Glomerular visceral epithelial cell (primary cell): ENCODE results near the gene SNRPB2.

Experiments
- DNase-seq: peaks from one replicate; pipeline ENCODE4 v3.0.0-alpha.2; 2016; ENCODE audit errors: extremely low spot score

Gene SNRPB2

DNA sequence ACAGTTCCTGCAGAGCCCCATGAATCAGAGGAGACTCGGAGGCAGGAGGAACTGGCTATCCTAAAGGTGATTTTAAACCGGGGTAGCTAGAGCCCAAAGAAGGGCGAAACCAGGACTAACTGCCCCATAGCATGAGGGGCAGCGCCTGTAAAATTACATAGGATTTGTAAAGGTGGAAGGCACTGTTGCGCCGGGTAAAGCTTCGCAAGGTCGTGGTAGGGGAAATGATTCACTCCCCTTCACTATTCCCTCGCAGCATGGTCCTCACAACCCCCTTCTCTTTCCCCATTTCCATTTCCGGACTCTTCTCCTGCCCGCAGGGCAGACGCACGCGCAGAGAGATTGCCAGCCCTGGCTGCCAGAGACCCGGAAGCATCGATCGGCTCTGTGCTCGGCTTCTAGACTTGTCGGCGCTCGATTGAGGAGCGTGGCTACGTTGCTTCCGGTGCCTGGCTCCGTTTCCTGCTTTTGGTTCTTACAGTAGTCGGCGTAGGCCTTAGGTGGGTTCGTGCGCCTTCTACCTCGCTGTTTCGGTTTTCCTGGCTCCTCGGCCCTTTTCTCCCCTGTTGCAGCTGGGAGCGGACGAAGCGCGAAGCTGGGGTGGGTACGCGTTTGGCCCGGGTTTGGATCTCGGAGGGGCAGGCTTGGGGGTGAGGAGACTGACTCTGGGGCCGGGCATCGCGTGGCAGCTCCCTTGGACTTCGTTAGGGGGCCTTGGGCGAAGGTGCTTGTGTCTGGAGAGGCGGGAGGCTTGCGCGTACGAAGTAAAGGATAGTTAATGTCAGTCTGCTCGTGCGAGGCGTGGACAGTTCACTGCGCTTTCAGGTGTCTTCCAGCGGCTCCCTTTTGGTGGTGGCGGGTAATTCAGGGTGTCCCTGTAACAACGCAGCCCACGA lies at the start of gene SNRPB2:
Gene SNRPB2, plus strand, starts transcription at position 462 of the 896 bp plus-strand sequence. CDS start 1,677 bp downstream, outside the sequence.
- peak; percentile 94 for DNase-seq

DNA sequence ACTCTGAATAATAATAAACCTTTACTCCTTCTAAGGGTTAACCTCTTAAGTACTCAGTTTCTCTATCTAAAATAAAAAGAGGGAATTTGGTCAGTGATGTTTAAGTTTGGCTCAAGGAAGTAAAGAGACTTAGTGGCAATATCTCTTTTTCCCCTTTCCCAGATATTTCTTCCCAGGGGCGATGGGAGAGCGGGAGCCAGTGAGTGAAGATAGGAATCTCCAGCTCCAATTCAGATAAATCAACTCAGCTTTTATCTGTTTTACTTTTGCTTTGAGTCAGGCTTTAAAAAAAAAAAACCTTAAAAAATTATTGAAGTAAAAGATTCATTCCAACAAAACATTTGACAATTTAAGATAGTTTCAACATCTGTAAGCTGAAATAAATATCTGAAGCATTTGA lies 45.4 kb upstream of the SNRPB2 start:
- DNase-seq: no peak

DNA sequence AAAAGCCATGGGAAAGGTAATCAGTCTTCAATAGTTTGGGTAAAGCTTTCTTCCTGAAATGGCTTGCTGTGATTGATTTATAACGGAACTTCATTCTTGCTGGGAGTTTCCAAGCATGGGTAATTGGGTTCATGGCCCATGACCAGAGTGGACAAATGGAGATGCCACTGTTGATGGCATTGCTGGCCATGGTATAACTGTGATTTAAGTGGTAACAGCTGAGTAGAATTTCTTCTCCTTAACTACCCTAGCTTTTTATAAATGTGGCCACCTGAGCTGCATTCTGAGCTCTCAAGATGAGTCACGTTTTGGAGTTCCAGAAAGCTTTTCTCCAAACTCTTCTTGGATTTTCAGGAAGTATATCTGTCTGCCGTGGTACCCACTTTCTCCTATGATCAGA lies 39.9 kb upstream of the SNRPB2 start:
- DNase-seq: no peak

DNA sequence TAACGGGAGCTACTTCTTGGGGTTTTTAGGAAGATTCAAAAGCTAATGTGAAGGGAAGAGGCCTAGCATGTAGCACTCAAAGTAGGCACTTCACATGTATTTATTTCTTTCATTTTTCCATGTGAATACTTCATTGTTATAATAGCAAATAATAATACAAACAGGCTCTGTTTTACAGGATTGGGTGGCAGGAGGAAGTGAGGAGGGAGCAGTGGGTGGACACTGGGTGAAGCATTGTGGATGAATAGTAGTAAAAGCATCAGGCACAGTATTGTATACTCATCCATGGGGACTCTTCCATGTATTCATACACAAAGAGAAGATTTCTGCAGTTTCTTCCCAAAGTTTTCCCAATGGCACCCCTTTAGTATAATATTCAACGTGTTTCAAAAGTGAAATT lies 38.4 kb upstream of the SNRPB2 start:
- DNase-seq: no peak

DNA sequence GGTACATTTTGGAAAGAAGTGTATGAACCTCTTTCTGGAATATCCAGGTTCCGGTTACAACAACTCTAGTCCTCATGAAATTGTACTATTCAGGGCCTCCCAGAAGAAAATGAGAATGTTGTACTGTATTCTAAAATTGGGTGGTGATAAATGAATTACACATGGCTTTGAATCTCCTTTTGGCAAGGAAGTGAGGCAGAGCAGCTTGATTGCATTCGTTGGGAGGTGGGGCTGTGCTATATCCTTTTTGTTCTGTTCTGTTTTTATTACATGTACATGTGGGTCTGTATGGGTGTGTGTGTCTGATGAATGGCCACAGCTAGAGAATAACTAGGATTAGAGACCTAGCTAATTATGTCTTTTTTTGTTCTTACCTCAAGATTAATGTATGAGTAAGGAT lies 37.8 kb upstream of the SNRPB2 start:
- DNase-seq: no peak

DNA sequence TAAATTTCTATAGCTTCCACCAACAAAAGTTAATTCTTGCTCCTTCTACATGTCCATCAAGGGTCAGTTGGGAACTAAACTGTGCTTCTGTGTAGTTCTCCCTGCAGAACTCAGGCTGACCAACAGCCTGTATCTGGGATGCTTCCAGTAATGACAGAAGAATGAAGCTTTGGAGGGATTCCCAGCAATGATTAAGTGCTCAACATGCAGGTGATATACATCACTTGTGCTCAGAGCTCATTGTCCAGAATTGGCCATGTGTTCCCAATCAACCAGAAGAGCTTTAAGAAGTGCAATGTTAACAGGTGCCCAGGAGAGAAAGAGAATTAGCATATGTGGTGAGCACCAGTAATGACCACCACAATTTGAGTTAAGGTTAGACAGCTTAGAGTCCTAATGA lies 37.4 kb upstream of the SNRPB2 start:
- DNase-seq: no peak

DNA sequence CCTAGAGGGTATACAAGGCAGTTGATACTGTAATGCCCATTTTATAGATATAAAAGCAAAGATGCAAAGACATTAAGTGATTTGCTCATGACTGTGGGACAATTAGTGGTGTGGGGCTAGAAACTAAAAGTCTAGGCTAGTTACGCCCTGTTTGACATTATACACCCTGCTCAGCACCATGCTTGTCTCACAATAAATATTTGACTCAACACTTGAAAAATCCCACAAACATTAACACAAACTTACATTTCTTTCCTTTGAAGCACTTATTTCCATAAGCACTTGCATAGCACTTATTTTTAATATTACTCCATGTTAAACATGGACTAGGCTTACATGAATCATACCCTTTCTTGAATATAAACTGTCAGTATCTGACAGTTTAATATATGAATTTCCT lies 36.5 kb upstream of the SNRPB2 start:
- DNase-seq: no peak

DNA sequence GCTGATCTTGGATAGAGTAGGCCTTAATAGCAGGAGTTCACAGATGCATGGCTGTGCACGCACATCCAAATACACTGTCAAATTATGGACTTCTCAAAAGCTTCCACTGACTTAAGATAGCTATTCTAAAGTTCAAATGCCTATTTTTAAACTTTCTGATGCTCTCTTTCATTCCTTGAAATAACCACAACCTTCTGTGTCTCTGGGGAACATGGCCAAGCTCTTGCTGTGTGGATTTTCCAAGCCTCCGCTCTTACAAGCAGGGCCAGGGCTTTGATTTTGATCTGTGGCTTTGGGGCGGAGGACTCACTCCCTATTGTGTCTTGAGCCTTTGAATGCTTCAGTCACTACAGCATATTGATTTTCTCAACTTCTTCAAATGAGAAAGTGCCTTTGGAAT lies 35.7 kb upstream of the SNRPB2 start:
- DNase-seq: no peak

DNA sequence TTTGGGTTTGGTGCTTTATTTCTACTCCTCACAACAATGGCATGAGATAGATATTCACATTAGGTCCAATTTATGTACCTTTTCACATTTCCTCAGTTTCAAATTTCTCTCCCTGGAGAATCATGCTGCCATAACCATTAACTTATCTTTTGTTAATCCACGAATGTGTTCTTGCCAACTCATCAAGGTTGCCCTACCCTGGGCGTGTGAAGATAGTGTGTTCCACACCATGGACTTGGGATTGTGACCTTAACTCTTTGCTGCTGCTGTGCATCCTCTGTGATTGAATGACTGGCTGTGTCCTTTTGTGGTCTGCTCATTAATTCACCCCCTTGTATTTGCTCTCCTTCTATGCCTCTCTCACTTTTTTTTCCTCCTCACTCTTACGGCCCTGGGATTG lies 34.2 kb upstream of the SNRPB2 start:
- no peak for DNase-seq

DNA sequence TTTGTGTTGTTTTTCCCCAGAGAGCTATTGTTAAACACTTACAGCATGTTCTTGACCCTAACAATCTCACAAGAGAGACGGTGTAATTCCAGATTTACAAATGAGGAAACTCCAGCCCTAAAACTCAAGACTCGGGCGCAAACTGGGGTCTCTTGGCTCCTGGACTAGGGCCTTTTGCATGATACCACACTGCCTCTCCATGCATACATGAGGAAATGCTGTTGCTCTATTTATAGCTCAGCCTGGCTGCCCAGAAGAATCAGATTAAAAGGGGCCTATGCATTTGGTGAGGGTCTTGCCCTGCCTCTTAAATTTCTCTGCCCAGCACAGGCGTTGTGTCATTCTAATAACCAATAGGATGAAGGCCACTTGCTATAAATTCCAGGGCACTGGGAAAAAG lies 30.5 kb upstream of the SNRPB2 start:
- DNase-seq: no peak

DNA sequence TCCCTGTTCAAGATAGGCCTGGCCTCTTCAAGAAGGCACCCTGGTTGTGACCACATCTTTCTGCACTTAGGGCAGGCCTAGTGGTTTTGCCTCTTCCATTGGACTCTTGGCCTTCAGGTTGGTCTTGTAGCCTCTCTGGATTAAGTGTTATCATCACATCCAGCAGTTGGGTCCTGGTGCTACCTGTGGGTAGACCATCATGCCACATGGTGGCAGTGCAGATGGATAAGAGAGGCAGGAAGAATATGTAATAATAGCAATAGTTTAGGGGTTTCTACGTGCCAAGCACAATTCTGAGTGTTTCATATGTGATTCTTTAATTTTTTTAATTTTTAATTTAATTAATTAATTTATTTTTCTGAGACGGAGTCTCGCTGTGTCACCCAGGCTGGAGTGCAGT lies 28.5 kb upstream of the SNRPB2 start:
- DNase-seq: peak; percentile 7

DNA sequence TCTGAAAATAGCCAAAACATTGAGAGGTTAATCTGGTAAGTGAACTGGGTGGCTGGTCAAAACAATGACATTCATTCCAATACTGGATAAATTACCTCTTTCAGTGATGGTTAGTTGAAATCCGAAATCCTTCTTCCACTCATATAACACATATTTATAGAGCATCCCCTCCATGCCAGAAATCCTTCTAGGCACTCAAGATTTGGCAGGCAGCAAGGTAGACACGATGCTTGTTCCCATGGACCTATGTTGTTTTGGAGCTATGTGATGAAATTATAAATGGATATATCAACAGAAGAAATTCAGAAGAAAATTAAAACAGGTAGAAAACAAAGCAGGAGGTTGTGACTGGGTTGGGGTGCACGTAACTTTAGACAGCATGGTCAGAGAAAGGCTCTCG lies 26.3 kb upstream of the SNRPB2 start:
- no peak for DNase-seq

DNA sequence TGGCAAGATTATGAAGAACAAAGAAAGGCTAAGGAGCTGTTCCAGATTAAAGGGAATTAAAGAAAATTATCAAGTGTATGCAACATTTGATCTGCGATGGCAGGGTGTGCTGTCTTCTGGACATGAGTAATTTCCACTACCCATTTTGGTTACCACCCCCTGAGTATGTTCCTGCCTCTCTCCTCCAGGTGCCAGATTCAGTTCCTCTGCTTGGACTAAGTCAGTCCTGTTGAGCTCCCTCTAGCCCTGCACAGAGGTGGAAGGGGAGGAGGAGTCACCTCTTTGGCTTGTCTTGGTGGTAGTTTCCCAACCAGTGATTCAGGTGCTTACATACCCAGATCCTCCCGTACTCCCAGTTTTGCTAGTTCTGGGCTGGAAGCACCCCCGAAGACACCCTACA lies 22.2 kb upstream of the SNRPB2 start:
- DNase-seq: no peak

DNA sequence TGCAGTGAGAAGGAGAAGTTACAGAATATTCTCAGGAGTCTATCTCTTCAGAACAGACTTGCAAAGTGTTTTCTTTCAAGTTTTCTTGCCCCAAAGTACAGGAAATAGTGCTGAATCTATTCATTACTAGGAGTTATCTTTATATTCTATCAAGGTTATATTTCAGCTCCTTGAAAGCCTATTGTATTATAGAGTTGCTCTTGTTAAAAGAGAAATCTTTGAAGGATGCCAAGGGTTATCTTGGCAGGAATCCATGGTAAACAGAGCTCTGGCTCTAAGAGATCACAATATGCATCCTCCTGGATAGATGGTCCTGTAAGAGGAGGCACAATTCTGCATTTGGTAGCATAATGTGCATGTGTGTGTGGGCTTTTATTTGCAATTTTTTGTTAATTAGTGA lies 21.2 kb upstream of the SNRPB2 start:
- no peak for DNase-seq

DNA sequence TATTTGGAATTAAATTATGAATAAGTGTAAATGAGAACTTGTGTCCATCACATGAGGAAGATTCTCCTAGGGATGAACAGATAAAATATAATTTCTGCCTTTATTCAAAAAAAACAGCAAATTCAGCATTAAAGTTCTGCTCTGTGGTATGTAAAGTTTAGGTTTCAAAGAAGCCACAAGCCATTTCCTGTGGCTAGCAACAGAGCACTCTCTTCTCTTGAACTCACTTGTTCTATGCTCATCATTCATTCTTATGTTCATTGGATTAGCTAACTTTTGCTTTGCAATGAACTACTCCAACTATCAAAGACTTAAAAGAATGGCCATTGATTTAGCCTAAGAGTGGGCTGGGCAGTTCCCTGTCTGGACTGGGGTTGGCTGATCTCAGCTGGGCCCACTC lies 20.8 kb upstream of the SNRPB2 start:
- no peak for DNase-seq

DNA sequence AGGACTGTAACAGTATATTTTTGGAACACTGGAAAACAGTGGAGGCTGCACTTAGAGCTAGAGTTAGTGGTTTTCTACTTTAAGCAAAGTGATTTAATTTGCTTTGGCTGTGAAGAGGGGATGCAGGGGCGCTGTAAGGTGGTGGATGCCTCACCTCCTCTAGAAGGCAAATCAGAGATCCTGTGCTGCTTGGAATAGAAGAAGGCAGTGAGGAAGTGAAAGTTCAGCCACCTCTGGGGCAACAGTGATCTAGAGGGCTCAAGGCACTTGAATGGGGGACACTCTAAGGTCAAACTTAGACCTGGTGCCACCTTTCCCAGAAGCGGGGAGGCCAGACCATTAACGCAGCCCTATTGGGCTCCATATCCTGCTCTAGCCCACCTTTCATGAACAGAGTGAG lies 19.0 kb upstream of the SNRPB2 start:
- no peak for DNase-seq

DNA sequence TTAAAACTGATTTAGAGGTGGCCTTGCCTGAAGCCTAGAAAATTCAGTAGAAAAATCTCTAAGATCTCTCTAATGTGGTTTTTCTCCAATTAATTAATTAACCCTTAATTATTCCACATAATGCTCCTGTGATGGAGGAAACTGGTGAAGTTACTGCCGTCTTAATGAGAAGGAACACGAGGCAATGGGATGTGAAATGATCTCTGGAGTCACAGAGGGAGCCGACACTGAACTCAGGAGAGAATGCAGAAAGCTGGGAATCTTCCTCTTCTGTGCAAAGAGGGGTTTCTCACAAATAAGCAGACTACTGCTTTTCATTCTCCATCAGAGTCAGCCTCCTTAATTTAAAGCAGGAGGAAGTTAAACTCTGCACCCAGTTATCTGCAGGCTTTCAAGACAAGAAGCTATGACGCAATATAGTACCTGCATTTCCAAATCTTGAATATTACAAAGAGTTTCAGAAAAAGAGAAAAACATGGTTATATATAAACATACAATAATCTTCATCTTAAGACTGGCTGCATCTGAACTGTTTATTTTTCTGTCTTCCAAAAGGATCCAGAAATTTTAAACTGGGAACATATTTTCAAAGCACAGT lies 18.1 kb upstream of the SNRPB2 start:
- no peak for DNase-seq

DNA sequence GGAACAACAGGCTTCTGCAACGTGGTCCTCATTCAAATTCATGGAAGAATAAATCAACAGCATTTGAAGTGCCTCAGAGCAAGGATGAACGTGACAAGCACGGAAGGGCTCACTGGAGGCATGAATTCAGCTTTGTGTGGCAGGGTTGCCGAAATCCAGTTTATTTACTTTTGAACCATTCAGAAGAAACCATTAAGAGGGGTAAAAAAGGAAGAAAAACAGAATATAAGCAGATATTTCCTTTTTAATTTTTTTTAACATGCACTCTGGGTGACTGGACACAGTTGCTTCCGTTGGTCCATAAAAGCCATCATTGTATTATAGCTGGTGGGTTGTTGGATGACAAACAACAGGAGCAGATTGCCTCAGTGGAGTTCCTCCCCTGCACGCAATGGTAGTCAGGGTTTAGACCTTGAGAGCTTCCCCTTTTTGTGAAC lies 17.3 kb upstream of the SNRPB2 start:
- no peak for DNase-seq

DNA sequence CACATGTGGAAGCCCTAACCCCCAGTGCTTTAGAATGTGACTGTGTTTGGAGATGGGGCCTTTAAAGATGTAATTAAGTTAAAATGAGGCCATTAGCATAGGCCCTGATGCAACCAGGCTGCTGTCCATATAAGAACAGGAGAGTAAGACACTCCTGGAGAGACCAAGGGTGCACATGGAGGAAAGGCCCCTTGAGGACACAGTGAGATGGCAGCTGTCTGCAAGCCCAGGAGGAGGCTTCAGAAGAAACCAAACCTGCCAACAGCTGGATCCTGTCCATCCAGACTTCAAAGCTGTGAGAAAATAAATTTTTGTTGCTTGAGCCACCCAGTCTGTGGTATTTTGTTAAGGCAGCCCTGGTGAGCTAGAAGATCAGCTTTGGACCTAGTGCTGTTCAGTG lies 16.8 kb upstream of the SNRPB2 start:
- DNase-seq: no peak

DNA sequence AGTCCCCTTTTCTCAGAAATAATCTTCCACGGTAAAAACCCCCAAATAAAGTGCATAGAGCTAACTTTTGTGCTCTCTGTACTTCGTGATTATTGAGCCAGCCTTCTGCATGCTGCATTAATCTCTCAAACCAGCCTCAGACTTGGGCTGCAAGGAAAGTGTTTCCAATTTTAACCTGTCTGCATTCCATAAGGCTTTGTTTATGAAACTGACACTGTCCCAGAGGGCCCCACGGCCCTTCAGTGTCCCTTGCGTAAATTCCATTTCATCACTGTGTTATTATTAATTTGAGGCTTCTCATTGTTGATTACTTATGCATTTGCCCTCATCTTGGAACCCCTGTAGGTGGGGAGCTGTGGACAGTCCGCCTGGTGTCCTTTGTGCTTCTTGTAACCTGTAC lies 15.6 kb upstream of the SNRPB2 start:
- no peak for DNase-seq

DNA sequence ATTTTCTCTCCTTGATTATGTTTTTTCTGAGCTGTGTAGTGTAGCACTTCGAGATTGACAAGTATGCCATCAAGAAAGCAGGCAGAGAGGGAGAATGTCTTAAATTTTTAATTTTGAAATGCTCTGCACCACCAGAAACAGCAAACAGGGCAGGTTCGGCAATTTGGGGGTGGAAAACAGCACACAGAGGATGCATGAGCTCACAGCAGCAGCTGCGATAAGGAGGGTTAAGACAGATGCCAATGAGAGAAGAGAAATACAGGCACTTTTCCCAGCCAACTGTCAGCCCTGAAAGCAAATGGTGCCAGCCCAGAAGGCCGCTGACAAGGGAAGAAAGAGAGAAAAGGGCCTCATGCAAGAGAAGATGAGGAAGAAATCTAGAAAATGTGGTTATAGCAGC lies 15.1 kb upstream of the SNRPB2 start:
- DNase-seq: no peak

DNA sequence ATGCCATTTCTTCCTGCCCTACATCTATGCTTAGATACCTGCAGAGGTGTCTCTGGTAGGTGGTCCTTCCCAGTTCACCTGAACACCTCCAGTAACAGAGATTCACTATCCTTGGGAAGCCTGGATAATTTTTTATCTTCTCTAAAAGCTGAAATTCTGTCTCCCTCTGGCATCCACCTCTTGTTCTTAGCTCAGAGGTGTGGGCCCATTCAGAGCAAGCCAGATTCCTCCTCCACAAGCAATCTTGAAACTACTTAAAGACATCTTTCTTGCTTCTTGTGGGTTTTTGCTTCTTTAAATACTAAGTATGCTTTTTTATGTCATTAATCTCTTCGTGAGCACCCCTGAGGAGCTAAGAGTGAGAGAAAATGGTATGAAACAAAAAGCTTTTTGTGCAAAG lies 10.4 kb upstream of the SNRPB2 start:
- DNase-seq: no peak

DNA sequence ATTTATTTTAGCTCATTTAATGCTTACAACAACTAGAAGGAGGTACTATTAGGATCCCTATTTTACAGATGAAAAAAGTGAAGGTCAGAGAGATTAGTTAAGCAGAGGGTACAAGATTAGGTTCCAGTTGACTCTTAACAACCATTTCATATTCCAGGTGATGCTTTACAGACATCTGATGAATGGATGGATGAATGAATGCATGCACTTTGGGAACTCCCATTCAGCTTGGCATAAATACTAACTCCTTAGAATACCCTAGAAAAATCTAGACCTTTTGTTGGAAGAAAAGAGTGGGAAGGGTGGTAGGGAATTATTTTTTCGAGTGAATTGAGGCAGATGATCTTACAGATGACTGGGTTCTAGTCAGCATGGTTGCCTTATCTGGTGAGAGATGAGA lies 746 bp upstream of the SNRPB2 start:
- DNase-seq: no peak
